ENCODE results near the gene ST8SIA5. TPM values are rescaled to one million over a fixed set of nuclear protein-coding genes. Genes with fewer than 3 reads are reported as not detected.

ST8SIA5 gene
- total and polyA plus RNA-seq, 4 donors, result 0.06 to 0.09 (median 0.08) TPM

DNA sequence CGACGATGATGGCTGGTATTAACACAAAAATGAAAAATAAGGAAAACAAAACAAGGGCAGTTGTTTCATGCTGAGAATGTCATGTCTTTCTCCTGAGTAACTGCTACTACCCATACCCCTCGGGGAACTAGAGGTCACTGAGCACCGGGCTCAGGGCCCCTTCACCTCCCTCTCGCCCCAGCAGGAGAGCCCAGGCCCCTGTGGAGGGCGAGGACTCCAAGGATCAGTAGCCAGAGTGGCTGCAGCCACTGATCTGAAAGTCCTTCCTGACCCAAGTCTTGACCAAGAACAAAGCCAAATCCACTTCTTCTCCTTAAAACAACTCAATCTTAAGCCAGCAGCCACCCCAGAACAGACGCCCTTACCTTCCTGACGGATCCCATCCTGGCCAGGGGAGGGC, 25.5 kb downstream of the ST8SIA5 start:
- H3K9me3 ChIP-seq (ENCODE audit: control insufficient read depth in 4 of 4, insufficient read depth in 3 of 4, low read length in 3 of 4), result peaks cover 0 to 20% (median 5%) of the 10 kb centered on the region in 4 donors
- ATAC-seq (ENCODE audit: insufficient read depth, low FRiP score) (no peak), DNase-seq (no peak)
- no peaks in the 10 kb centered on the region for H3K4me1 ChIP-seq (ENCODE audit: control insufficient read depth in 5 of 5, insufficient read depth in 5 of 5, low read length in 5 of 5)
- H3K27ac ChIP-seq (ENCODE audit: low read depth in 1 of 2, low read length in 1 of 2), result no peak overlapping the region
- no peaks in the 10 kb centered on the region for H3K27me3 ChIP-seq (ENCODE audit: control insufficient read depth in 3 of 3, insufficient read depth in 3 of 3, low read length in 2 of 3)
- 86 to 87% methylated on average over 8 of the region's 8 CpGs for WGBS, 2 donors
- no peak for TF ChIP-seq CTCF (IDR thresholded peaks at IDR 0.05; ENCODE audit: control extremely low read depth, extremely low read depth)
- H3K4me3 ChIP-seq, result no peak overlapping the region
- no peaks in the 10 kb centered on the region for H3K36me3 ChIP-seq (ENCODE audit: control insufficient read depth in 4 of 4, insufficient read depth in 4 of 4, low read length in 4 of 4)
- no peak overlapping the region for H3K9ac ChIP-seq (ENCODE audit: insufficient read depth in 1 of 2, low read length in 2 of 2)

DNA sequence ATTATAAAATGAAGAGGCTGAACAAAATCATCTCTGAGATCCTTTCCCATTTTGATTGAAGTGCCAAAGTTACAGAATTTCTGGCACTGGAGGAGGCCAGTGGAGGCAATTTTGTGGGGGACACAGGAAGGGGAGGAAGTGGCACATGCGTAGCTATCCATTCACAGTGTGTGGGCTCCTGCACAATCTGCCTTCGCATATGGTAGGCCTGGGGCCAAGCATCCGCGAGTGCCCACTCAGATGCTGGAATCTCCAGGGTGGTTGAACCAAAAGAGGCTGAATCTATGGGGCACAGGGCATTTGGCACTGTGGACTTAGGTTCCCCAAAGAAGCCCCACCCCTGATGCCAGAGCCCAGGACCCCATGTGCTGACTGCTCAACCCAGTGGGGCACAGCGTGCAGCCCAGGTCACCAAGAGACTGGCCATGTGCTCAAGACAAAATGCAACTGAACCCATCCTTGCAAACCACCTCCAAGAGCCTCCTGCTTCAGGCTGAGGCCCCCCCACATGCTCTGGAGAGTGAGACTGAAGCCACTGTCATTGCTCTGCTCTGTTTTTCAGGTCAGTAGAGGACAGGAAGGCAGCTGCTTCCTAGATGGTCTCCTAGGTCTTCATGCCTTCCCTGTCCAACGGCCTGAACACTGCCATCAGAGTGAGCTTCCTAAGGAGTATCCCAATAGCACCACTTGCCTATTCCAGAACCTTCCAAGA, 28.5 kb downstream of the ST8SIA5 start:
- H3K9ac ChIP-seq (ENCODE audit: insufficient read depth in 1 of 2, low read length in 2 of 2), result no peak overlapping the region
- no peak overlapping the region for H3K27ac ChIP-seq (ENCODE audit: low read depth in 1 of 2, low read length in 1 of 2)
- ATAC-seq (ENCODE audit: insufficient read depth, low FRiP score), result no peak
- no peaks in the 10 kb centered on the region for H3K4me1 ChIP-seq (ENCODE audit: control insufficient read depth in 5 of 5, insufficient read depth in 5 of 5, low read length in 5 of 5)
- H3K27me3 ChIP-seq (ENCODE audit: control insufficient read depth in 3 of 3, insufficient read depth in 3 of 3, low read length in 2 of 3), result no peaks in the 10 kb centered on the region
- no peak overlapping the region for H3K4me3 ChIP-seq
- no peaks in the 10 kb centered on the region for H3K36me3 ChIP-seq (ENCODE audit: control insufficient read depth in 4 of 4, insufficient read depth in 4 of 4, low read length in 4 of 4)
- WGBS, 2 donors, result 88 to 89% methylated on average over 6 of the region's 6 CpGs
- no peak for DNase-seq
- no peak for TF ChIP-seq CTCF (IDR thresholded peaks at IDR 0.05; ENCODE audit: control extremely low read depth, extremely low read depth)
- H3K9me3 ChIP-seq (ENCODE audit: control insufficient read depth in 4 of 4, insufficient read depth in 3 of 4, low read length in 3 of 4), result peaks cover 0 to 22% (median 5%) of the 10 kb centered on the region in 4 donors

- peaks cover 0 to 20% (median 5%) of the 10 kb centered on the region in 4 donors for H3K9me3 ChIP-seq (ENCODE audit: control insufficient read depth in 4 of 4, insufficient read depth in 3 of 4, low read length in 3 of 4)
- no peak overlapping the region for H3K27ac ChIP-seq (ENCODE audit: low read depth in 1 of 2, low read length in 1 of 2)
- no peak for TF ChIP-seq CTCF (IDR thresholded peaks at IDR 0.05; ENCODE audit: control extremely low read depth, extremely low read depth)
- no peak overlapping the region for H3K9ac ChIP-seq (ENCODE audit: insufficient read depth in 1 of 2, low read length in 2 of 2)
- H3K4me3 ChIP-seq, result no peak overlapping the region
- H3K27me3 ChIP-seq (ENCODE audit: control insufficient read depth in 3 of 3, insufficient read depth in 3 of 3, low read length in 2 of 3), result no peaks in the 10 kb centered on the region
- H3K4me1 ChIP-seq (ENCODE audit: control insufficient read depth in 5 of 5, insufficient read depth in 5 of 5, low read length in 5 of 5), result no peaks in the 10 kb centered on the region
- ATAC-seq (ENCODE audit: insufficient read depth, low FRiP score) (no peak), DNase-seq (no peak)
- WGBS, 2 donors, result 93% methylated on average over 1 of the region's 1 CpG
- H3K36me3 ChIP-seq (ENCODE audit: control insufficient read depth in 4 of 4, insufficient read depth in 4 of 4, low read length in 4 of 4), result no peaks in the 10 kb centered on the region
Measured at GRCh38 chr18:46727177-46727576, 29.7 kb downstream of the ST8SIA5 start.

- Histone ChIP-seq H3K27ac (ENCODE audit: low read depth in 1 of 2, low read length in 1 of 2) (no peak overlapping the region), H3K27me3 (ENCODE audit: control insufficient read depth in 3 of 3, insufficient read depth in 3 of 3, low read length in 2 of 3) (peaks cover 0 to 2% (median 0%) of the 10 kb centered on the region in 3 donors), H3K9me3 (ENCODE audit: control insufficient read depth in 4 of 4, insufficient read depth in 3 of 4, low read length in 3 of 4) (peaks cover 0 to 11% (median 5%) of the 10 kb centered on the region in 4 donors), H3K9ac (ENCODE audit: insufficient read depth in 1 of 2, low read length in 2 of 2) (no peak overlapping the region), H3K4me3 (no peak overlapping the region), H3K4me1 (ENCODE audit: control insufficient read depth in 5 of 5, insufficient read depth in 5 of 5, low read length in 5 of 5) (no peaks in the 10 kb centered on the region), H3K36me3 (ENCODE audit: control insufficient read depth in 4 of 4, insufficient read depth in 4 of 4, low read length in 4 of 4) (no peaks in the 10 kb centered on the region)
- no peak for TF ChIP-seq CTCF (IDR thresholded peaks at IDR 0.05; ENCODE audit: control extremely low read depth, extremely low read depth)
- WGBS, 2 donors, result 91 to 92% methylated on average over 3 of the region's 3 CpGs
- DNase-seq (no peak), ATAC-seq (ENCODE audit: insufficient read depth, low FRiP score) (no peak)
Measured at GRCh38 chr18:46725310-46725709, 31.5 kb downstream of the ST8SIA5 start.
